Heart left ventricle (tissue), 13 donors: ENCODE measurements around the gene GNMT.

ENCODE experiments used
- CTCF ChIP-seq, 12 donors: fragments of 200-600 bp; sonication (generic) in 4 of 12; IDR thresholded peaks; one replicate each; pipeline versions ENCODE4 v1.5.0 to v1.8.0; 2018 to 2022; ENCODE audit warnings: antibody characterized with exemption in 12 of 12, mild to moderate bottlenecking in 5 of 12
- POLR2A ChIP-seq, 2 donors: fragments of 450-650 bp; IDR thresholded peaks; one replicate each; pipeline ENCODE4 v1.6.1; 2017; ENCODE audit warnings: antibody characterized with exemption in 2 of 2, mild to moderate bottlenecking in 2 of 2, moderate library complexity in 2 of 2
- donor health status: ischemic (EF 13 %, LVEDD 7.1; RV severe dilation, severe dysfunction).
- donor health status: DM: no; HTN: yes; CAD: no.
- donor health status: DM: no; HTN: no; CAD: no.
- donor health status: ischemic (EF 25% LVEDD 6.9; RV normal size, moderate dysfunction).
- donor health status: ischemic (EF 25% LVEDD 5.7; RV mildly dilated, moderate dysfunction).
- donor health status: ischemic (EF 35%, LVEDD 5.7; RV mildly dilated, moderate dysfunction).
- donor health status: nonischemic (EF 11% LVEDD 7.7; RV severe dilation, severe dysfunction).
- donor health status: DM: yes; HTN: yes; CAD: no.
- donor health status: PGD.
- donor health status: ischemic (EF 29% LVEDD 5.4; RV normal size, mild dysfunction).
- donor health status: nonischemic (EF 23%, LVEDD 6.1; RV moderate dilation, normal function).

- no peak for TF ChIP-seq CTCF (IDR thresholded peaks at IDR 0.05)
- TF ChIP-seq POLR2A (IDR thresholded peaks at IDR 0.05), result no peak
These were observed 1.5 kb downstream of the GNMT start for GRCh38 chr6:42962096-42962495.
